ENCODE results near the gene IPO11.

Gene IPO11

GRCh38 chr5:62569470-62569869 lies 156.9 kb downstream of the IPO11 start:
- 92% methylated on average over 1 of the region's 1 CpG for WGBS
- Histone ChIP-seq H3K9ac (ENCODE audit: low read depth, low read length) (peak overlapping the region; percentile 17; the same call in 1 of the 2 replicates), H3K9me3 (ENCODE audit: insufficient read depth, low read depth, low read length) (peaks cover 6% of the 10 kb centered on the region; the same call in 1 of the 2 replicates), H3K27ac (ENCODE audit: low read depth, low read length) (peak overlapping the region; percentile 72), H3K4me3 (ENCODE audit: low read length) (no peak overlapping the region), H3K4me1 (ENCODE audit: insufficient read depth, low read length) (peaks cover 15% of the 10 kb centered on the region), H3K36me3 (ENCODE audit: insufficient read depth, low read length) (peaks cover 18% of the 10 kb centered on the region; the same call in 1 of the 2 replicates), H3K27me3 (ENCODE audit: insufficient read depth, low read length) (no peaks in the 10 kb centered on the region)

DNA sequence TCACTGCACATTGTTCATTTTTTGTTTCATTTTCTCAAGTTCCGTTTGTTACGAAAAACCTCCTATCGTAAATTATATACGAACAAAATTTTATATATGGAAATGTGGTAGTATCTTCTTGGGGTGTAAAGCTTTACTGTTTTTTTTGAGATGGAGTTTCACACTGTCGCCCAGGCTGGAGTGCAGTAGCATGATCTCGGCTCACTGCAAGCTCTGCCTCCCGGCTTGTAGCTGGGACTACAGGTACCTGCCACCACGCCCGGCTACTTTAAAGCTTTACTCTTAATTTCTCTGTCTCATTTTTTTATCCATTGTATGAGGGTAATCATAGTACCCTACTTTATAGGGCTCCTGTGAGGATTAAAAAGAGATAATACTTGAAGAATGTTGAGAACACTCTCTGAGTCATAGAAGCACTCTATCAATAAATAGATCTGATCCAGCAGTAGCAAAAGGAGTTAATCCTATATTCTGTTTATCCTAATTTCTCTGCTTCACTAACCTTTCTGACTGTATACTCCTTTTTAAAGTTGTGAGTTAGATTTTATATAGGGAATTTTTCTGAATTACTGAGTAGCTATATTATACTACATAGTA lies 160.5 kb downstream of the IPO11 start:
- H3K27me3 ChIP-seq (ENCODE audit: insufficient read depth, low read length) = no peaks in the 10 kb centered on the region
- no peaks in the 10 kb centered on the region; the same call in 1 of the 2 replicates for H3K36me3 ChIP-seq (ENCODE audit: insufficient read depth, low read length)
- H3K4me1 ChIP-seq (ENCODE audit: insufficient read depth, low read length) = peaks cover 17% of the 10 kb centered on the region
- no peak overlapping the region for H3K4me3 ChIP-seq (ENCODE audit: low read length)
- WGBS = 94% methylated on average over 9 of the region's 9 CpGs
- H3K9ac ChIP-seq (ENCODE audit: low read depth, low read length) = no peak overlapping the region
- no peak overlapping the region for H3K27ac ChIP-seq (ENCODE audit: low read depth, low read length)
- H3K9me3 ChIP-seq (ENCODE audit: insufficient read depth, low read depth, low read length) = no peaks in the 10 kb centered on the region

GRCh38 chr5:62574599-62574998 lies 162.0 kb downstream of the IPO11 start:
- 90% methylated on average over 2 of the region's 2 CpGs for WGBS
- Histone ChIP-seq H3K27ac (ENCODE audit: low read depth, low read length) (no peak overlapping the region), H3K27me3 (ENCODE audit: insufficient read depth, low read length) (no peaks in the 10 kb centered on the region), H3K9me3 (ENCODE audit: insufficient read depth, low read depth, low read length) (no peaks in the 10 kb centered on the region), H3K4me1 (ENCODE audit: insufficient read depth, low read length) (peaks cover 14% of the 10 kb centered on the region), H3K4me3 (ENCODE audit: low read length) (no peak overlapping the region), H3K9ac (ENCODE audit: low read depth, low read length) (no peak overlapping the region), H3K36me3 (ENCODE audit: insufficient read depth, low read length) (peaks cover 4% of the 10 kb centered on the region; the same call in 1 of the 2 replicates)

DNA sequence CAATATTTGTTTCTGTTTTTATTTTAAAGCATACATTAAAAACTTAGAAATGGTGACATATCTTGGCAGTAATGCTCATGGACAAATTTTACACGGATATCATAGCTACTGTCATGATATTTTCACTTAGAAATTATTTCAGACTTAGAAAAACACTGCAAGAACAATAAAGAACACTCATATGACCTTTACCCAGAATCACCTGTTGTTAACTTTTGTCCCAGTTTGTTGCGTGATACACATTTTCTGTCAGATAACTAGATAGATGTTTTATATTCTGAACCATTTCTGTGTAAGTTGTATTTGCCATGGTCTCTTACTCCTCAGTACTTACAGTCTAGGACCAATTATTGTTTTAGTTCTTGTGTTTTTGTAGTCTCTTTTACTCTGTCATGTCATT lies 162.5 kb downstream of the IPO11 start:
- Histone ChIP-seq H3K4me1 (ENCODE audit: insufficient read depth, low read length) (peaks cover 10% of the 10 kb centered on the region; the same call in 1 of the 2 replicates), H3K27ac (ENCODE audit: low read depth, low read length) (no peak overlapping the region), H3K9ac (ENCODE audit: low read depth, low read length) (no peak overlapping the region), H3K9me3 (ENCODE audit: insufficient read depth, low read depth, low read length) (no peaks in the 10 kb centered on the region), H3K27me3 (ENCODE audit: insufficient read depth, low read length) (no peaks in the 10 kb centered on the region), H3K36me3 (ENCODE audit: insufficient read depth, low read length) (peaks cover 4% of the 10 kb centered on the region; the same call in 1 of the 2 replicates), H3K4me3 (ENCODE audit: low read length) (no peak overlapping the region)
- 93% methylated on average over 2 of the region's 2 CpGs for WGBS

GRCh38 chr5:62575489-62575888 lies 162.9 kb downstream of the IPO11 start:
- no peak overlapping the region for H3K4me3 ChIP-seq (ENCODE audit: low read length)
- H3K27me3 ChIP-seq (ENCODE audit: insufficient read depth, low read length) = no peaks in the 10 kb centered on the region
- peaks cover 10% of the 10 kb centered on the region; the same call in 1 of the 2 replicates for H3K4me1 ChIP-seq (ENCODE audit: insufficient read depth, low read length)
- H3K9ac ChIP-seq (ENCODE audit: low read depth, low read length) = no peak overlapping the region
- no peaks in the 10 kb centered on the region for H3K9me3 ChIP-seq (ENCODE audit: insufficient read depth, low read depth, low read length)
- H3K27ac ChIP-seq (ENCODE audit: low read depth, low read length) = no peak overlapping the region
- WGBS = 96% methylated on average over 1 of the region's 1 CpG
- H3K36me3 ChIP-seq (ENCODE audit: insufficient read depth, low read length) = peaks cover 8% of the 10 kb centered on the region

GRCh38 chr5:62576570-62577170 lies 164.1 kb downstream of the IPO11 start:
- H3K9ac ChIP-seq (ENCODE audit: low read depth, low read length) = no peak overlapping the region
- 91% methylated on average over 4 of the region's 4 CpGs for WGBS
- no peaks in the 10 kb centered on the region for H3K9me3 ChIP-seq (ENCODE audit: insufficient read depth, low read depth, low read length)
- H3K27me3 ChIP-seq (ENCODE audit: insufficient read depth, low read length) = no peaks in the 10 kb centered on the region
- peaks cover 13% of the 10 kb centered on the region for H3K36me3 ChIP-seq (ENCODE audit: insufficient read depth, low read length)
- no peak overlapping the region for H3K27ac ChIP-seq (ENCODE audit: low read depth, low read length)
- no peak overlapping the region for H3K4me3 ChIP-seq (ENCODE audit: low read length)
- peaks cover 10% of the 10 kb centered on the region; the same call in 1 of the 2 replicates for H3K4me1 ChIP-seq (ENCODE audit: insufficient read depth, low read length)

- WGBS = 100% methylated on average over 1 of the region's 1 CpG
These were observed 164.9 kb downstream of the IPO11 start for GRCh38 chr5:62577488-62577887.

DNA sequence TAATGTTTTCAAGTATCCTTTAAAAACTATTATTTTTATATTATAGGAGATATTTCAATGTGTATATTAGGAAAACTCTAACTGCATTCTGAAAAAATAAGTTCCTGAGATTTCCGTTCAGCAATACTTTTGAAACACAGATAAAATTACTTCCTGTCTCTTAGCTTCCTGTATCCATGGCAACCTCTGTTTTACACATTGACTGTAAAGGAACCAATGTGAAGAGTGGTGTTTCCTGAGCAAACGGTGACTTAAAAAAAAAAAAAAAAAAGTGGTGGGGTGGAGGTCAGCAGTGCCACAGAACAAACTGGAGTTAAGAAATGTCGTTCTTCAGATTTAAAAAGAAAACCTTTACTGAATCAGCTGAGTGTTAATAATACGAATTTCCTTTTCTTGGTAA lies 166.0 kb downstream of the IPO11 start, which contains the start of gene LRRC70:
LRRC70 (plus strand) TSS at position 280 of the 400 bp plus-strand sequence. CDS start 620 bp downstream, outside the sequence.
- WGBS = 61% methylated on average over 3 of the region's 4 CpGs
- Histone ChIP-seq H3K27me3 (ENCODE audit: insufficient read depth, low read length) (no peaks in the 10 kb centered on the region), H3K4me1 (ENCODE audit: insufficient read depth, low read length) (peaks cover 10% of the 10 kb centered on the region; the same call in 1 of the 2 replicates), H3K36me3 (ENCODE audit: insufficient read depth, low read length) (peaks cover 13% of the 10 kb centered on the region), H3K9ac (ENCODE audit: low read depth, low read length) (no peak within 1 kb of the TSS), H3K4me3 (ENCODE audit: low read length) (no peak within 1 kb of the TSS), H3K9me3 (ENCODE audit: insufficient read depth, low read depth, low read length) (no peaks in the 10 kb centered on the region), H3K27ac (ENCODE audit: low read depth, low read length) (no peak within 1 kb of the TSS)

More at GRCh38 chr5:62577488-62577887, 164.9 kb downstream of the IPO11 start:
- Histone ChIP-seq H3K27ac (ENCODE audit: low read depth, low read length) (no peak overlapping the region), H3K36me3 (ENCODE audit: insufficient read depth, low read length) (peaks cover 13% of the 10 kb centered on the region), H3K4me3 (ENCODE audit: low read length) (no peak overlapping the region), H3K9ac (ENCODE audit: low read depth, low read length) (no peak overlapping the region), H3K27me3 (ENCODE audit: insufficient read depth, low read length) (no peaks in the 10 kb centered on the region), H3K4me1 (ENCODE audit: insufficient read depth, low read length) (peaks cover 10% of the 10 kb centered on the region; the same call in 1 of the 2 replicates), H3K9me3 (ENCODE audit: insufficient read depth, low read depth, low read length) (no peaks in the 10 kb centered on the region)

DNA sequence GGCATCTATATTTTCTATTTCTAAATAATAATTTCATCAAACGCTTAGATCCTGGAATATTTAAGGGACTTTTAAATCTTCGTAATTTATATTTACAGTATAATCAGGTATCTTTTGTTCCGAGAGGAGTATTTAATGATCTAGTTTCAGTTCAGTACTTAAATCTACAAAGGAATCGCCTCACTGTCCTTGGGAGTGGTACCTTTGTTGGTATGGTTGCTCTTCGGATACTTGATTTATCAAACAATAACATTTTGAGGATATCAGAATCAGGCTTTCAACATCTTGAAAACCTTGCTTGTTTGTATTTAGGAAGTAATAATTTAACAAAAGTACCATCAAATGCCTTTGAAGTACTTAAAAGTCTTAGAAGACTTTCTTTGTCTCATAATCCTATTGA lies 167.2 kb downstream of the IPO11 start:
- Histone ChIP-seq H3K36me3 (ENCODE audit: insufficient read depth, low read length) (peaks cover 13% of the 10 kb centered on the region), H3K4me3 (ENCODE audit: low read length) (no peak overlapping the region), H3K27ac (ENCODE audit: low read depth, low read length) (no peak overlapping the region), H3K4me1 (ENCODE audit: insufficient read depth, low read length) (peaks cover 10% of the 10 kb centered on the region; the same call in 1 of the 2 replicates), H3K9me3 (ENCODE audit: insufficient read depth, low read depth, low read length) (no peaks in the 10 kb centered on the region), H3K27me3 (ENCODE audit: insufficient read depth, low read length) (no peaks in the 10 kb centered on the region), H3K9ac (ENCODE audit: low read depth, low read length) (no peak overlapping the region)
- 98% methylated on average over 4 of the region's 5 CpGs for WGBS

DNA sequence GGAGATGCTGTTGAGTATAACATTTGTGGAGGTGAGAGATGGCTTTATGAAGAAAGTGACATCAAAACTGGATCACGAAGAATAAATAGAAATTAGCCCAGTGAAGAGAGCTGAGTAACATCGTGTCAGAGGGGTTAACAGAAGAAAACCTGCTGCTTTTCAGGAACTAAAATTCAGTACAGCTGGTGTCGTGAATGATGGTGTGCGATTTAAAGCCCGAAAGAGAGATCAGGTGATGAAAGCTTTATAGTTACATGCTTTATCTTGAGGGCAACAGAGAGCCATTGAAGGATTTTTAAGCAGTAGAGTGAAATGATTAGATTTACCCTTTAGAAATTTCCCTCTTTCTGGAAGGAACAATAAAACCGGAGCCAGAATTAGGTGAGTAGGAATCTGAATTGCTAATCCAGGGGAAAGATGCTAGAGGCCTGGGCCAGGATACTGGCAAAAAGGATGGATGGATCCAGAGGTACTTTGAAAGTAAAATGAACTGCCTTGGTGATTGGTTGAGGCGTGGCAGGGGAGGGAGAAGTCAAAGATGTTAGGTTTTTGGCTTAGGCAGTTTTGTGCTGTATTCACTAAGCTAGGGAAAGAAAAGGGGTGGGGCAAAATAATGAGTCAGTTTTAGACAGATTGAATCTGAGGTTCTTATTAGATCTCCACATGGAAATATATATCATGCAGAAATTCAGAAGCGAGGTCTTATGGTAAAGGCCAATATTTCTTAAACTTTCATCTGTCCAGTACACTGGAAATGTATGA lies 169.5 kb downstream of the IPO11 start:
- Histone ChIP-seq H3K36me3 (ENCODE audit: insufficient read depth, low read length) (peaks cover 16% of the 10 kb centered on the region), H3K9ac (ENCODE audit: low read depth, low read length) (no peak overlapping the region), H3K27me3 (ENCODE audit: insufficient read depth, low read length) (no peaks in the 10 kb centered on the region), H3K4me1 (ENCODE audit: insufficient read depth, low read length) (peaks cover 14% of the 10 kb centered on the region; the same call in 1 of the 2 replicates), H3K27ac (ENCODE audit: low read depth, low read length) (no peak overlapping the region), H3K9me3 (ENCODE audit: insufficient read depth, low read depth, low read length) (no peaks in the 10 kb centered on the region), H3K4me3 (ENCODE audit: low read length) (no peak overlapping the region)
- whole genome bisulfite sequencing = 91% methylated on average over 8 of the region's 8 CpGs

DNA sequence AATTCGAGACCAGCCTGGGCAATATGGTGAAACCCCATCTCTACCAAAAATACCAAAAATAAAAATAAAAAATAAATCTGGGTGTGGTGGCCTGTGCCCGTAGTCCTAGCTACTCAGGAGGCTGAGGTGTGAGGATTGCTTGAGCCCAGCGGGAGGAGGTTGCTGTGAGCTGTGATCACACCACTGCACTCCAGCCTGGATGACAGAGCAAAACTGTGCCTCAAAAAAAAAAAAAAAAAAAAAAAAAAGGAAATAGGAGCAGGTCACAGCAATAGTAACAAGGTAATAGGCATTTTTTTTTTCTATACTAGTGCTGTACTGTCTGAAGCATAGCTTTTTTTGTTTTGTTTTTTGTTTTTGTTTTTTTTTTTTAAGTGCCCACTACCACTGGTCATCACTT lies 171.8 kb downstream of the IPO11 start:
- 94% methylated on average over 2 of the region's 3 CpGs for WGBS
- H3K27me3 ChIP-seq (ENCODE audit: insufficient read depth, low read length) = no peaks in the 10 kb centered on the region

More for the DNA sequence above, 171.8 kb downstream of the IPO11 start:
- H3K9ac ChIP-seq (ENCODE audit: low read depth, low read length) = no peak overlapping the region
- peaks cover 4% of the 10 kb centered on the region; the same call in 1 of the 2 replicates for H3K4me1 ChIP-seq (ENCODE audit: insufficient read depth, low read length)
- H3K9me3 ChIP-seq (ENCODE audit: insufficient read depth, low read depth, low read length) = no peaks in the 10 kb centered on the region
- H3K4me3 ChIP-seq (ENCODE audit: low read length) = no peak overlapping the region
- no peak overlapping the region for H3K27ac ChIP-seq (ENCODE audit: low read depth, low read length)
- H3K36me3 ChIP-seq (ENCODE audit: insufficient read depth, low read length) = peaks cover 14% of the 10 kb centered on the region
